HEK293 (cell line): ENCODE data around the gene ANKRD13D.

Source experiments
- AEBP2 ChIP-seq: fragments of 450-650 bp; formaldehyde crosslinking; IDR thresholded peaks from 2 replicates; pipeline ENCODE4 v1.5.1; 2016; ENCODE audit warnings: missing biosample characterization, missing genetic modification characterization, borderline replicate concordance
- ATF2 ChIP-seq: fragments of 450-650 bp; formaldehyde crosslinking; IDR thresholded peaks from 2 replicates; pipeline ENCODE4 v1.5.1; 2016; ENCODE audit warnings: missing biosample characterization, missing genetic modification characterization, low read depth
- CTCF ChIP-seq: fragments of 450-650 bp; formaldehyde crosslinking; IDR thresholded peaks from 2 replicates; pipeline ENCODE4 v1.5.1; 2016; ENCODE audit warnings: missing biosample characterization, missing genetic modification characterization
- ELK4 ChIP-seq: IDR thresholded peaks from 2 replicates; pipeline ENCODE4 v1.6.1; 2011; ENCODE audit warnings: mild to moderate bottlenecking, low read depth, low read length, borderline replicate concordance
- HOXA7 ChIP-seq: sonication (generic); formaldehyde crosslinking; IDR thresholded peaks from 2 replicates; pipeline ENCODE4 v1.8.1; 2022; ENCODE audit warnings: missing genetic modification reagents, borderline replicate concordance
- PATZ1 ChIP-seq: fragments of 450-650 bp; formaldehyde crosslinking; IDR thresholded peaks from 2 replicates; pipeline ENCODE4 v1.5.1; 2016; ENCODE audit warnings: missing biosample characterization, missing genetic modification characterization
- PBX3 ChIP-seq: sonication (generic); formaldehyde crosslinking; IDR thresholded peaks from 2 replicates; pipeline ENCODE4 v1.8.1; 2022; ENCODE audit warnings: mild to moderate bottlenecking, moderate library complexity, missing genetic modification reagents
- REST ChIP-seq: fragments of 450-650 bp; formaldehyde crosslinking; IDR thresholded peaks from 2 replicates; pipeline ENCODE4 v1.5.1; 2016; ENCODE audit warnings: missing biosample characterization, missing genetic modification characterization
- SCRT1 ChIP-seq: fragments of 450-650 bp; formaldehyde crosslinking; IDR thresholded peaks from 2 replicates; pipeline ENCODE4 v1.5.1; 2016; ENCODE audit warnings: missing biosample characterization, missing genetic modification characterization, borderline replicate concordance
- SP2 ChIP-seq: fragments of 450-650 bp; formaldehyde crosslinking; IDR thresholded peaks from 2 replicates; pipeline ENCODE4 v1.5.1; 2016; ENCODE audit warnings: missing biosample characterization, missing genetic modification characterization
- YY1 ChIP-seq: fragments of 450-650 bp; formaldehyde crosslinking; IDR thresholded peaks from 2 replicates; pipeline ENCODE4 v1.5.1; 2018; ENCODE audit warnings: missing biosample characterization, missing genetic modification characterization
- ZBTB11 ChIP-seq: fragments of 450-650 bp; formaldehyde crosslinking; conservative IDR thresholded peaks from 2 replicates; pipeline ENCODE4 v1.5.1; 2016; ENCODE audit warnings: low read depth, missing biosample characterization, missing genetic modification characterization
- ZNF274 ChIP-seq, 2 experiments: fragments of 200-500 bp in 1 of 2; fragments of 450-650 bp in 1 of 2; sonication (Bioruptor generic) in 1 of 2; formaldehyde crosslinking in 1 of 2; IDR thresholded peaks; 2 replicates each; pipeline versions ENCODE4 v1.5.1 to v1.6.1; 2014 to 2016; ENCODE audit warnings: borderline replicate concordance in 1 of 2, inconsistent platforms in 1 of 2, low read length in 1 of 2, missing biosample characterization in 1 of 2, missing genetic modification characterization in 1 of 2
- ZNF549 ChIP-seq: fragments of 450-650 bp; IDR thresholded peaks from 2 replicates; pipeline ENCODE4 v1.5.1; 2018; ENCODE audit warnings: missing biosample characterization, missing genetic modification characterization, mild to moderate bottlenecking, inconsistent platforms, moderate library complexity

GRCh38 chr11:67312187-67313021 lies 23.3 kb downstream of the ANKRD13D start:
- TF ChIP-seq REST (tag by site-specific recombination) = no peak
- TF ChIP-seq ATF2 = no peak
- no peak for TF ChIP-seq PATZ1 (tag by site-specific recombination)
- no peak for TF ChIP-seq SP2 (tag by site-specific recombination)
- TF ChIP-seq CTCF (tag by site-specific recombination) = no peak
- no peak for TF ChIP-seq ELK4
- TF ChIP-seq ZNF274 (IDR thresholded peaks at IDR 0.05; ENCODE audit: low read length) = no peak
- no peak for TF ChIP-seq ZNF274 (tag by site-specific recombination; IDR thresholded peaks at IDR 0.05; ENCODE audit: borderline replicate concordance)
- no peak for TF ChIP-seq SCRT1 (tag by site-specific recombination)
- no peak for TF ChIP-seq HOXA7 (CRISPR knock-in tag)
- TF ChIP-seq ZBTB11 (tag by site-specific recombination) = no peak
- TF ChIP-seq YY1 (tag by site-specific recombination) = no peak
- TF ChIP-seq ZNF549 (tag by site-specific recombination) = no peak
- TF ChIP-seq PBX3 (CRISPR knock-in tag) = no peak
- TF ChIP-seq AEBP2 (tag by site-specific recombination) = no peak
